ENCODE measurements around the gene ATP2C2.

ATP2C2 gene

GRCh38 chr16:84471316-84471715 lies 103.0 kb downstream of the ATP2C2 start:
- TF ChIP-seq ZFX (IDR thresholded peaks at IDR 0.05) (no peak), CTCF (conservative IDR thresholded peaks at IDR 0.05) (no peak)
- no peak overlapping the region for H3K27ac ChIP-seq

GRCh38 chr16:84471966-84472365 lies 103.6 kb downstream of the ATP2C2 start:
- no peak for TF ChIP-seq CTCF (conservative IDR thresholded peaks at IDR 0.05)
- TF ChIP-seq ZFX (IDR thresholded peaks at IDR 0.05), result no peak
- no peak overlapping the region for H3K27ac ChIP-seq

GRCh38 chr16:84475643-84476240 lies 107.4 kb downstream of the ATP2C2 start:
- TF ChIP-seq ZFX (IDR thresholded peaks at IDR 0.05) (no peak), CTCF (conservative IDR thresholded peaks at IDR 0.05) (no peak)
- no peak overlapping the region for H3K27ac ChIP-seq

- TF ChIP-seq CTCF (conservative IDR thresholded peaks at IDR 0.05) (no peak), ZFX (IDR thresholded peaks at IDR 0.05) (no peak)
- H3K27ac ChIP-seq, result no peak overlapping the region
Observed at GRCh38 chr16:84476401-84476800, 108.1 kb downstream of the ATP2C2 start.

GRCh38 chr16:84477661-84478060 lies 109.3 kb downstream of the ATP2C2 start:
- no peak for TF ChIP-seq ZFX (IDR thresholded peaks at IDR 0.05)
- TF ChIP-seq CTCF (conservative IDR thresholded peaks at IDR 0.05), result no peak
- no peak overlapping the region for H3K27ac ChIP-seq

GRCh38 chr16:84478172-84478947 lies 110.0 kb downstream of the ATP2C2 start:
- no peak overlapping the region for H3K27ac ChIP-seq
- TF ChIP-seq CTCF (conservative IDR thresholded peaks at IDR 0.05) (no peak), ZFX (IDR thresholded peaks at IDR 0.05) (no peak)

- TF ChIP-seq ZFX (IDR thresholded peaks at IDR 0.05) (no peak), CTCF (conservative IDR thresholded peaks at IDR 0.05) (no peak)
- H3K27ac ChIP-seq, result no peak overlapping the region
Observed at GRCh38 chr16:84479716-84480450, 111.5 kb downstream of the ATP2C2 start.

Data from C4-2B (cell line).